PFSK-1 (cell line): ENCODE measurements around the gene PARD3B.

ENCODE experiments used
- FOXP2 ChIP-seq: optimal IDR thresholded peaks from 2 replicates; pipeline ENCODE3; 2011; ENCODE audit warnings: borderline replicate concordance, control low read depth, inconsistent platforms; ENCODE audit not compliant: insufficient read depth; ENCODE audit errors: extremely low read length, extremely low read depth
- POLR2AphosphoS5 ChIP-seq: IDR thresholded peaks from 2 replicates; pipeline ENCODE4 v1.6.1; 2012; ENCODE audit warnings: low read depth, mild to moderate bottlenecking, control low read depth, low read length, moderate library complexity
- SIN3A ChIP-seq: IDR thresholded peaks from 2 replicates; pipeline ENCODE4 v1.6.1; 2012; ENCODE audit warnings: mild to moderate bottlenecking, low read length, moderate library complexity, borderline replicate concordance; ENCODE audit not compliant: insufficient read depth
- TAF1 ChIP-seq: IDR thresholded peaks from 2 replicates; pipeline ENCODE4 v1.6.1; 2012; ENCODE audit warnings: low read length, control low read depth, borderline replicate concordance; ENCODE audit not compliant: insufficient read depth
- TF ChIP-seq, protein P1 (sequence below), 2 experiments: IDR thresholded peaks; 2 replicates each; pipeline versions ENCODE4 v1.6.1 to v1.8.0; 2011 to 2012; ENCODE audit warnings: low read depth in 2 of 2, low read length in 2 of 2, control low read depth in 1 of 2, inconsistent platforms in 1 of 2, mild to moderate bottlenecking in 1 of 2, moderate library complexity in 1 of 2; ENCODE audit not compliant: insufficient read depth in 1 of 2

The PARD3B gene

DNA sequence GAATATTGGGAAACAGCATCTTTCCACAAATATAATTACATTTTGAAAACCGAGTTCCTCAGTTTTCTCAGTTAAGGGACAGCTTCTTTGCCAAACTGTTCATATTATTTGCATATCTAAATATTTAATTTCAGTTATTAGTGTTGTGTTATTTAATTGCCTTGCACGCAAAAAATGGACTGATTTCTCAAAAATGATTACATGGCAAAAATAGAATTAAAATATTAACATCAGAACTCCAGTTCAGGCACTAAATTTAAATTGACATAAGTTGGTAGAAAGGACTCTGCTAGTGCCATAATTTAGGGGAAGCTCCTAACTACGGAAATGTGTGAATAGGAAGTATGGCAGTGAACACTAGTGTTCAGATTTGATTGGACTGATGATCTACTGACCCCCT is 209.6 kb downstream of the PARD3B start:
- no peak for TF ChIP-seq SIN3A

DNA sequence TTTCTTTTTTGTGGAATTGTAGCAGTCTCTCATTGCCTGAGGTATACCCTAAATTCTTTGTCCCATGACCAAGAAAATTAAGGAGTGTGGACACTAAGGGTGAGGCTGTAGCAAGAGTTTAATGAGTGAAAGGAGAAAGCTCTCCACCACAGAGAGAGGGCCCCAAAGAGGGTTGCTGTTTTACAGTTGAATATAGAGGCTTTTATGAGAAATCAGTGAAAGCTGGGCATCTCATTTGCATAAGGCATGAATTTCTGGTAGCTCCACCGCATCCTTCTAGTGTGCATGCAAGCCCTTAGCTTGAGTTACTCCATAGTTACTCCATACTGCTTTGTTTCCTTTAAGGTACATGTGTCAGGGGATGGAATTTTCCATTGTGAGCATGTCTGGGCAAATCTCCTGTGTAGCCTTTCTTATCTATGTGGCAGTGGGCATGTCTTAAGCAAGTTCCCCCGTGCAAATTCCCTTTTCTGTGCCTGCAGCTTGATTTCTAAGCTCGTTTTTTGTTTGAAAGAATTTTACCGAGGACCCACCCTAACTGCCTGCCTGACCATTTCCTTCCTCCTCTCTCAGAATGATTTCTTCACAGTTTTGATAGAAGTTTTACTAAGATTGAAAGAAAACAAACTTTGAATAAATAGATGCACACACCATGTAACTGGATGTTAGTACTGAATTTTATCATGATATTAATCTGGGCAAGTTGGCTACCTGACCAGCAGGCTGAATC is 218.9 kb downstream of the PARD3B start:
- no peak for TF ChIP-seq TAF1
- TF ChIP-seq FOXP2: no peak
- TF ChIP-seq, protein P1, sequence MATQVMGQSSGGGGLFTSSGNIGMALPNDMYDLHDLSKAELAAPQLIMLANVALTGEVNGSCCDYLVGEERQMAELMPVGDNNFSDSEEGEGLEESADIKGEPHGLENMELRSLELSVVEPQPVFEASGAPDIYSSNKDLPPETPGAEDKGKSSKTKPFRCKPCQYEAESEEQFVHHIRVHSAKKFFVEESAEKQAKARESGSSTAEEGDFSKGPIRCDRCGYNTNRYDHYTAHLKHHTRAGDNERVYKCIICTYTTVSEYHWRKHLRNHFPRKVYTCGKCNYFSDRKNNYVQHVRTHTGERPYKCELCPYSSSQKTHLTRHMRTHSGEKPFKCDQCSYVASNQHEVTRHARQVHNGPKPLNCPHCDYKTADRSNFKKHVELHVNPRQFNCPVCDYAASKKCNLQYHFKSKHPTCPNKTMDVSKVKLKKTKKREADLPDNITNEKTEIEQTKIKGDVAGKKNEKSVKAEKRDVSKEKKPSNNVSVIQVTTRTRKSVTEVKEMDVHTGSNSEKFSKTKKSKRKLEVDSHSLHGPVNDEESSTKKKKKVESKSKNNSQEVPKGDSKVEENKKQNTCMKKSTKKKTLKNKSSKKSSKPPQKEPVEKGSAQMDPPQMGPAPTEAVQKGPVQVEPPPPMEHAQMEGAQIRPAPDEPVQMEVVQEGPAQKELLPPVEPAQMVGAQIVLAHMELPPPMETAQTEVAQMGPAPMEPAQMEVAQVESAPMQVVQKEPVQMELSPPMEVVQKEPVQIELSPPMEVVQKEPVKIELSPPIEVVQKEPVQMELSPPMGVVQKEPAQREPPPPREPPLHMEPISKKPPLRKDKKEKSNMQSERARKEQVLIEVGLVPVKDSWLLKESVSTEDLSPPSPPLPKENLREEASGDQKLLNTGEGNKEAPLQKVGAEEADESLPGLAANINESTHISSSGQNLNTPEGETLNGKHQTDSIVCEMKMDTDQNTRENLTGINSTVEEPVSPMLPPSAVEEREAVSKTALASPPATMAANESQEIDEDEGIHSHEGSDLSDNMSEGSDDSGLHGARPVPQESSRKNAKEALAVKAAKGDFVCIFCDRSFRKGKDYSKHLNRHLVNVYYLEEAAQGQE (IDR thresholded peaks at IDR 0.05; ENCODE audit: insufficient read depth in 1 of 2, low read depth in 2 of 2, low read length in 2 of 2): no peak
- no peak for TF ChIP-seq POLR2AphosphoS5
- TF ChIP-seq SIN3A: no peak

DNA sequence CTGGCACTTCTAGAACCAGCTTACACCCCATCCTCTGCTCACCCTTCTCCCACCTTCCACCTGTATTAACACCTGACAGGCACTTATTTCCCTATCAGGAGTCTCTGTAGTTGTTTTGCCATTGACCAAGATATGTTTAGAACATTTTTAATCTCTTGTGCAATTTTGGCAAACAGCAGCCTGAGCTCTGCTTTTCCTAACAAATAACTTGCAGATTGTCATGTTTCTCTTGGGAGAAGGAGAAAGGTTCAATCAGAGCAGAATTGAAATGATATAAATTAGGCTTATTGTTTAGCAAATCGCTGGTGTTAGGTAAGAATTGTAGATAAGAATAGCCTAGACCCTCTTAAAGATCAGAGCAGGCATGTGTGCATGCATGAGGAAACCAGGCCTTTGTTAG is 225.5 kb downstream of the PARD3B start:
- no peak for TF ChIP-seq FOXP2
- TF ChIP-seq SIN3A: no peak
- no peak for TF ChIP-seq POLR2AphosphoS5
- no peak for TF ChIP-seq TAF1
- TF ChIP-seq, protein P1 (IDR thresholded peaks at IDR 0.05; ENCODE audit: insufficient read depth in 1 of 2, low read depth in 2 of 2, low read length in 2 of 2): no peak

DNA sequence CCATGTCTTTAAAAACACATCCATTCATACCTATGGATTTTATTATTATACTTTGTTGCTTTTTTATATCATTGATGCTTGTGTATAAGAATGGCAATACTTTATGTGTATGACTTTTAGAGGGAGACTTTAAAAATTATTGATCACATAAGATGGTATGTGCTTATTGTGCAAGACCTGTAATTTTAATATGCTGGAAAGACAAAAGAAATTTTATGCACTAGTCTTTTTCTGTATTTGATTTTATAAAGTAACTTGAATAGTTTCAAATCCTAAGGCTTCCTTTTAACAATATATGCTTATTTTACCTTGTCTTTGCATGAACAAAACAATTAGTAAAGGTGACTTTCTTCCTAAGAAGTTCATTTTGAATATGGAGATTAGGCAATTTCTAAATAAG is 226.4 kb downstream of the PARD3B start:
- TF ChIP-seq POLR2AphosphoS5 (no peak), TAF1 (no peak), SIN3A (no peak), FOXP2 (no peak)
- TF ChIP-seq, protein P1 (IDR thresholded peaks at IDR 0.05; ENCODE audit: insufficient read depth in 1 of 2, low read depth in 2 of 2, low read length in 2 of 2): no peak

DNA sequence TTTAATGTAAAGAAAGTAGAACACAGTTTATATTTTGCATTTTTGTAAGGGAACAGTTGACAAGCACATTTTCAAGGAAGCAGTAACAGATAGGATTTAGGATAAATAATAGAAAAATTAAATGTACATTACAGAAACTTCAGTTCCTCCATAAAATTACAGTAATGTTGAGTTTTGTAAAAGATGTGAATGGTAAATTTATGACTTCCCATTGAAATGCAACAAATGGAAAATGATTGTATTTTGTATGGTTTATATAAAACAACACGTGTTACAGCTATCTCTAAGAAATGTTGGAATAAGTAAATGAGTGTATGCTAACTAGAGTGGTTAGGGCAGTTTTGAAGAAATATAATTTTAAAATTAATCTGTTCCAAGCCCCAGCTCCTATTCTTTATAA is 227.3 kb downstream of the PARD3B start:
- TF ChIP-seq, protein P1 (IDR thresholded peaks at IDR 0.05; ENCODE audit: insufficient read depth in 1 of 2, low read depth in 2 of 2, low read length in 2 of 2): no peak
- no peak for TF ChIP-seq TAF1
- no peak for TF ChIP-seq FOXP2
- TF ChIP-seq POLR2AphosphoS5: no peak
- no peak for TF ChIP-seq SIN3A
